Tibial nerve (tissue), 4 donors: ENCODE results near the gene STK10. TPM values are rescaled to one million over a fixed set of nuclear protein-coding genes. Genes with fewer than 3 reads are reported as not detected.

Experiments used
- DNase-seq, 2 donors: peaks; one replicate each; pipeline ENCODE4 v3.0.0-alpha.2; 2019; ENCODE audit warnings: low spot score in 2 of 2
- H3K27ac ChIP-seq, 4 donors: fragments of 200-600 bp; sonication (generic) in 3 of 4; one replicate each; pipeline ENCODE4 v1.5.1; 2017 to 2019; ENCODE audit warnings: mild to moderate bottlenecking in 1 of 4
- H3K27me3 ChIP-seq, 2 donors: fragments of 200-600 bp; sonication (generic) in 1 of 2; one replicate each; pipeline versions ENCODE4 v1.5.1 to v1.6.0; 2017 to 2019
- H3K36me3 ChIP-seq, 3 donors: fragments of 200-600 bp; sonication (generic); one replicate each; pipeline ENCODE4 v1.5.1; 2018 to 2019
- H3K4me1 ChIP-seq, 4 donors: fragments of 200-600 bp; sonication (generic) in 3 of 4; one replicate each; pipeline ENCODE4 v1.5.1; 2017 to 2019
- H3K4me3 ChIP-seq, 4 donors: fragments of 200-600 bp; sonication (generic) in 3 of 4; one replicate each; pipeline ENCODE4 v1.5.1; 2017 to 2019; ENCODE audit warnings: mild to moderate bottlenecking in 1 of 4, moderate library complexity in 1 of 4
- H3K9me3 ChIP-seq, 4 donors: fragments of 200-600 bp; sonication (generic) in 3 of 4; one replicate each; pipeline ENCODE4 v1.5.1; 2017 to 2019
- EP300 ChIP-seq, 2 donors: sonication (generic); formaldehyde crosslinking; IDR thresholded peaks; one replicate each; pipeline ENCODE4 v1.6.1; 2017; ENCODE audit warnings: antibody characterized with exemption in 2 of 2, mild to moderate bottlenecking in 1 of 2
- POLR2A ChIP-seq, 2 donors: fragments of 450-650 bp; IDR thresholded peaks; one replicate each; pipeline ENCODE4 v1.6.1; 2017; ENCODE audit warnings: antibody characterized with exemption in 2 of 2, mild to moderate bottlenecking in 2 of 2, moderate library complexity in 2 of 2
- WGBS, 2 donors: methylation state at CpG; one replicate each; pipeline ENCODE4 v1.1.5; 2018; 5-methylcytosine and 5-hydroxymethylcytosine counted together
- total RNA-seq, 4 donors: library from RNA; depleted of rRNA; stranded (reverse); fragments of >200 nt; gene quantifications; one replicate each; pipeline ENCODE4 v1.1.0, GENCODE V29; 2016
- TF ChIP-seq, protein P1 (sequence below), 5 experiments: fragments of 200-600 bp in 3 of 5; fragments of 450-650 bp in 2 of 5; sonication (generic) in 3 of 5; IDR thresholded peaks; one replicate each; pipeline ENCODE4 v1.5.1; 2016 to 2019; ENCODE audit warnings: antibody characterized with exemption in 5 of 5, mild to moderate bottlenecking in 3 of 5, moderate library complexity in 2 of 5

STK10 gene
- total RNA-seq, 4 donors from 2014 or later, result 35.4 to 75.6 (median 48.0) TPM

DNA sequence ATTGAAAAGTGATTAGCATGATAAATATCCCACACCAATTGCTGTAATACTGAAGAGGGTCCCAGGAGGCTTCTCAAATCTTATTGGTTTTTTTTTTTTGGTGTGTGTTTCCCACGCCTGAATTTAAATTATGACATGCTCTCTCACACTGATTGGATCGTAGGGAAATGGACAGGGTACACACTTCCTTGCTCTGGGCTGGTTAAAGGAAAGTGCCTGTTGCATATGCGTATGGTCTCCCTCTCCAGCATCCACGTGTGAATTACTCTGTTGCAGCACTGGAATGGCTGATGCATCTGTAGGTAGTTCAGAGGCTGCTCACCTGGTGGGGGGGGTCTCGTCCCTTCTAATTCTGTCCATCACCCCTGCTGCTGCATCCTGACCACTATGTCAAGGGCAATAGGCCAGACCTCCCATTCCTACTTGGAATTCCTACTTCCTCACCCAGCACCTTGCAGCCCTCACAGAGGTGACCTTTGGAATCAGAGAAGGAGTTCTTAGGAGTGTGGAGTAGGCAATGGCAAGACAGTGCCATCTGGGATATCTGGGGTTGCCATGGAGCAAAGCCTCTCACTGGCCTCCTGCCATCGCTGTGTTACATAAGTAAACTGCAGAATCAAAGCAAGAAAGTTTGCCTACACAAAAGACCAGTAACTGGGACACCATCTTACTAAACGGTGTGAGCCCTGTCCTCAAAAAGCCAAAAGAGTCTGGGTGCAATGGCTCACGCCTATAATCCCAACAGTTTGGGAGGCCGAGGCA lies 110.2 kb downstream of the STK10 start:
- no peak for TF ChIP-seq EP300 (IDR thresholded peaks at IDR 0.05)
- TF ChIP-seq POLR2A (IDR thresholded peaks at IDR 0.05), result no peak
- TF ChIP-seq, protein P1, sequence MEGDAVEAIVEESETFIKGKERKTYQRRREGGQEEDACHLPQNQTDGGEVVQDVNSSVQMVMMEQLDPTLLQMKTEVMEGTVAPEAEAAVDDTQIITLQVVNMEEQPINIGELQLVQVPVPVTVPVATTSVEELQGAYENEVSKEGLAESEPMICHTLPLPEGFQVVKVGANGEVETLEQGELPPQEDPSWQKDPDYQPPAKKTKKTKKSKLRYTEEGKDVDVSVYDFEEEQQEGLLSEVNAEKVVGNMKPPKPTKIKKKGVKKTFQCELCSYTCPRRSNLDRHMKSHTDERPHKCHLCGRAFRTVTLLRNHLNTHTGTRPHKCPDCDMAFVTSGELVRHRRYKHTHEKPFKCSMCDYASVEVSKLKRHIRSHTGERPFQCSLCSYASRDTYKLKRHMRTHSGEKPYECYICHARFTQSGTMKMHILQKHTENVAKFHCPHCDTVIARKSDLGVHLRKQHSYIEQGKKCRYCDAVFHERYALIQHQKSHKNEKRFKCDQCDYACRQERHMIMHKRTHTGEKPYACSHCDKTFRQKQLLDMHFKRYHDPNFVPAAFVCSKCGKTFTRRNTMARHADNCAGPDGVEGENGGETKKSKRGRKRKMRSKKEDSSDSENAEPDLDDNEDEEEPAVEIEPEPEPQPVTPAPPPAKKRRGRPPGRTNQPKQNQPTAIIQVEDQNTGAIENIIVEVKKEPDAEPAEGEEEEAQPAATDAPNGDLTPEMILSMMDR (IDR thresholded peaks at IDR 0.05), result no peak
- Histone ChIP-seq H3K4me1 (peaks cover 0 to 24% (median 0%) of the 10 kb centered on the region in 4 donors), H3K36me3 (peaks cover 0 to 77% (median 6%) of the 10 kb centered on the region in 3 donors), H3K4me3 (no peak overlapping the region), H3K27me3 (no peaks in the 10 kb centered on the region), H3K27ac (no peak overlapping the region), H3K9me3 (peaks cover 0 to 2% (median 0%) of the 10 kb centered on the region in 4 donors)
- WGBS, 2 donors, result 82% methylated on average over 9 of the region's 9 CpGs
- no peak for DNase-seq

DNA sequence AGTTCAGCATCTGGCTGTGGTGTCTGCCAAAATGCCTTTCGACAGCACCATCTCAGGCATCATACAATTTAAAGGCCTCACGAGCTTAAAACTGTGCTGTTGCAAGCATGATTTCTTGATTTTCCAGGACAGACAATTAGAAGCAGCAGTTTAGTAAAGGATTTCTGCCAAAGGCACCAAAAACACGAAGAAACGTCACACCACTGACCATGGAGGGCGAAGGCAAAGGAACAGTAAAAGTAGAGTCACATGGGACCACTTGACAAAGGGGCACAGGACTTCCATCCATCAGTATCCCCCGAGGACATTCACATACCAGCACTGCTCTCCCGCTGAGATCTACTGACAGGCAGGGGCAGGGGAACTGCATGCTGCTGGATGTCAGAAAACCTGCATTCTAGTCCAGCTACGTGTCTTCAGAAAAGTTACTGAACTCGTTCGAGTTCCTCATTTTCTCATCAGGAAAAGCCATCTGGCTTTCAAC lies 111.2 kb downstream of the STK10 start:
- Histone ChIP-seq H3K4me1 (peaks cover 0 to 24% (median 0%) of the 10 kb centered on the region in 4 donors), H3K9me3 (peaks cover 0 to 2% (median 0%) of the 10 kb centered on the region in 4 donors), H3K27ac (peak overlapping the region in 2 of 4 donors; percentile 1 to 5), H3K4me3 (no peak overlapping the region), H3K36me3 (peaks cover 0 to 70% (median 0%) of the 10 kb centered on the region in 3 donors), H3K27me3 (no peaks in the 10 kb centered on the region)
- no peak for DNase-seq
- TF ChIP-seq EP300 (IDR thresholded peaks at IDR 0.05), result no peak
- TF ChIP-seq POLR2A (IDR thresholded peaks at IDR 0.05), result no peak
- TF ChIP-seq, protein P1 (IDR thresholded peaks at IDR 0.05), result no peak
- WGBS, 2 donors, result 40 to 45% methylated on average over 10 of the region's 10 CpGs

DNA sequence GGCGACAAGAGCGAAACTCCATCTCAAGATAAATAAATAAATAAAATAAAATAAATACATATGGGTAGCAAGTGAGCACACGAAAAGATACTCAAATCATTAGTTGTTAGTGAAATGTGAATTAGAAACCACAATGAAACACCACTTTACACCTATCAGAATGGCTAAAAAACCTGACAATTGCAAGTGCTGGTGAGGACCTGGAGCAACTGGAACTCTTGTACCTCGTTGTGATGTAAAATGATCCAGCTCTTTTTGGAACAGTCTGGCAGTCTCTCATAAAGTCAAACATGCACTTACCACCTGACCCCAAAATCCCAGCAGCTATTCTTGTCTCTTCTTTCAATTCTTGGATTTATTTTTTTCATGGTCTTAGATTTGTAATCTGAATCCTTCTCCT lies 112.4 kb downstream of the STK10 start:
- Histone ChIP-seq H3K27ac (no peak overlapping the region), H3K4me1 (peaks cover 0 to 24% (median 0%) of the 10 kb centered on the region in 4 donors), H3K36me3 (peaks cover 0 to 58% (median 0%) of the 10 kb centered on the region in 3 donors), H3K4me3 (no peak overlapping the region), H3K9me3 (peaks cover 0 to 2% (median 0%) of the 10 kb centered on the region in 4 donors), H3K27me3 (no peaks in the 10 kb centered on the region)
- 98 to 99% methylated on average over 4 of the region's 4 CpGs for WGBS, 2 donors
- TF ChIP-seq EP300 (IDR thresholded peaks at IDR 0.05) (no peak), POLR2A (IDR thresholded peaks at IDR 0.05) (no peak)
- TF ChIP-seq, protein P1 (IDR thresholded peaks at IDR 0.05), result no peak
- DNase-seq, result no peak

DNA sequence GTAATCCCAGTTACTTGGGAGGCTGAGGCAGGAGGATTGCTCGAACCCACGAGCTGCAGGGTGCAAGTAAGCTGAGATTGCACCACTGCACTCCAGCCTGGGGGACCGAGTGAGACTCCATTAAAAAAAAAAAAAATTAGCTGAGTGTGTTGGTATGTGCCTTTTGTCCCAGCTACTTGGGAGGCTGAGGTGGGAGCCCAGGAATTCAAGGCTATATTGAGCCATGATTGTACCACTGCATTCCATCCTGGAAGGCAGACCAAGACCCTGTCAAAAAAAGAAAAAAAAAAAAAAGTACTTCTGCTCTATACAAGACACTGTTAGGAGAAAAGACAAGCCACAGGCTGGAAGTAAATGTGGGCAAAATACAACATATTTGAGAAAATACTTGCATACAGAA lies 113.1 kb downstream of the STK10 start:
- TF ChIP-seq POLR2A (IDR thresholded peaks at IDR 0.05), result no peak
- TF ChIP-seq, protein P1 (IDR thresholded peaks at IDR 0.05), result no peak
- no peak for TF ChIP-seq EP300 (IDR thresholded peaks at IDR 0.05)
- peaks cover 0 to 2% (median 0%) of the 10 kb centered on the region in 4 donors for H3K9me3 ChIP-seq
- no peak overlapping the region for H3K4me3 ChIP-seq
- peaks cover 0 to 51% (median 0%) of the 10 kb centered on the region in 3 donors for H3K36me3 ChIP-seq
- H3K27me3 ChIP-seq, result no peaks in the 10 kb centered on the region
- no peak overlapping the region for H3K27ac ChIP-seq
- no peak for DNase-seq
- H3K4me1 ChIP-seq, result peaks cover 0 to 24% (median 0%) of the 10 kb centered on the region in 4 donors
- WGBS, 2 donors, result 75 to 81% methylated on average over 3 of the region's 3 CpGs

DNA sequence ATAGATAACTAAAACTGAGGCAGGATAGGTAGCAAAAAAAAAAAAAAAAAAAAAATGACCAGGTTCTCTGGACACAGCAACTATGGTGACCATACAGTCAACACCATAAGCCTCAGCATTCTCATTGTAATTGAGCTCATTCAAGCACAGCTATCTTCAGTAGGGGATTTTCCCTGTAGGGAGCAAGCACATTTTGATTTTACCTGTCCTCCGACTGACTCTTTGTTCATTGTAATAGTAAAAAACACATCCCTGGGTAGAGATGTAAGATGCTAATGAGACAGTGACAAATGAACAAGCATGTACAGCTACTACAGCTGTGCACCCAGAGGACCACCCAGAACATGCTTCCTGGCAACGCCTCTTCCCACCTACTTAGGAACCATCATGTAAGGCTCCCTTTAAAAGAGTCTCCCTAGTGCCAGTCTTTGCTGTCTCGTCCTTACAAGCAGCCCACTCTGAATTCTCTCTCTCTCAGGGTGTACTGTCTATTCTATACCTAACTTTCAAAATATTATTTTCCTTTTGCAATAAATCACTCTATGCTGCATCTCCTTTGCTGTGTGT lies 116.6 kb downstream of the STK10 start:
- H3K4me3 ChIP-seq, result no peak overlapping the region

More for the DNA sequence above, 116.6 kb downstream of the STK10 start:
- WGBS, 2 donors, result 74 to 82% methylated on average over 3 of the region's 3 CpGs
- H3K27me3 ChIP-seq, result no peaks in the 10 kb centered on the region
- H3K4me1 ChIP-seq, result peaks cover 0 to 1% (median 0%) of the 10 kb centered on the region in 4 donors
- no peak overlapping the region for H3K27ac ChIP-seq
- TF ChIP-seq, protein P1 (IDR thresholded peaks at IDR 0.05), result no peak
- no peak for TF ChIP-seq POLR2A (IDR thresholded peaks at IDR 0.05)
- TF ChIP-seq EP300 (IDR thresholded peaks at IDR 0.05), result no peak
- peaks cover 0 to 2% (median 0%) of the 10 kb centered on the region in 4 donors for H3K9me3 ChIP-seq
- no peak for DNase-seq
- peaks cover 0 to 29% (median 0%) of the 10 kb centered on the region in 3 donors for H3K36me3 ChIP-seq
